Ovary (tissue), 9 donors: ENCODE data around the gene ACKR2. TPM values are rescaled to one million over a fixed set of nuclear protein-coding genes. Genes with fewer than 3 reads are reported as not detected.

Experiments used
- DNase-seq, 5 donors: peaks; one replicate each; pipeline ENCODE4 v3.0.0-alpha.2; 2019 to 2020
- H3K27ac ChIP-seq, 2 donors: fragments of 200-600 bp; one replicate each; pipeline versions ENCODE4 v1.5.1 to v1.8.0; 2019 to 2022
- H3K27me3 ChIP-seq: fragments of 200-600 bp; one replicate; pipeline ENCODE4 v1.8.0; 2022
- H3K36me3 ChIP-seq: fragments of 200-600 bp; sonication (generic); one replicate; pipeline ENCODE4 v1.5.1; 2019
- H3K4me1 ChIP-seq: one replicate; pipeline ENCODE4 v1.8.1; 2013; ENCODE audit warnings: mild to moderate bottlenecking, moderate library complexity; ENCODE audit not compliant: insufficient read depth
- H3K4me3 ChIP-seq: fragments of 200-600 bp; sonication (generic); one replicate; pipeline ENCODE4 v1.5.1; 2017
- H3K9me3 ChIP-seq, 2 donors: fragments of 200-600 bp in 1 of 2; sonication (generic) in 1 of 2; one replicate each; pipeline versions ENCODE4 v1.5.1 to v1.8.1; 2013 to 2019; ENCODE audit warnings: mild to moderate bottlenecking in 1 of 2, moderate library complexity in 1 of 2
- EP300 ChIP-seq: sonication (generic); formaldehyde crosslinking; IDR thresholded peaks from one replicate; pipeline ENCODE4 v1.6.1; 2017; ENCODE audit warnings: antibody characterized with exemption
- POLR2A ChIP-seq: fragments of 450-650 bp; IDR thresholded peaks from one replicate; pipeline ENCODE4 v1.6.1; 2017; ENCODE audit warnings: antibody characterized with exemption, mild to moderate bottlenecking, moderate library complexity
- WGBS, 3 donors: extraction: QIAGEN DNeasy Blood & Tissue Kit in 1 of 3; methylation state at CpG; one replicate each; pipeline versions ENCODE4 v1.1.5 to v1.1.7; 2013 to 2017; 5-methylcytosine and 5-hydroxymethylcytosine counted together
- intact Hi-C, 4 donors: fragments of 100-400 bp; cut with DNase I; formaldehyde crosslinking; loops; one replicate each; pipeline versions ENCODE4 v1.11.0 to v1.15.1; 2022 to 2023
- polyA plus RNA-seq, 2 donors: library from polyadenylated mRNA; stranded (reverse); fragments of 200-250 nt in 1 of 2; fragments of 350-450 nt in 1 of 2; fragmentation: Illumina TruSeq in 1 of 2; extraction: RNeasy Lipid Tissue Mini Kit (QIAGEN cat#74804) in 1 of 2; gene quantifications; one replicate each; pipeline ENCODE4 v1.2.3, GENCODE V29; 2013 to 2014
- total RNA-seq, 7 donors: library from RNA; depleted of rRNA in 2 of 7; stranded (reverse); fragments of >200 nt in 2 of 7; fragmentation: NEBNext Ultra II Directional in 3 of 7; extraction: Animal tissue kit (Norgen Biotek cat#: 25700) in 3 of 7; gene quantifications; one replicate each; pipeline versions ENCODE4 v1.1.0 to v1.2.4, GENCODE V29; 2016 to 2023
- TF ChIP-seq, protein P1 (sequence below), 3 donors: fragments of 450-650 bp in 2 of 3; fragments of 200-600 bp in 1 of 3; IDR thresholded peaks; one replicate each; pipeline versions ENCODE4 v1.5.1 to v1.8.0; 2016 to 2022; ENCODE audit warnings: antibody characterized with exemption in 3 of 3, mild to moderate bottlenecking in 1 of 3
- donor health status: DM: no; HTN: no; CAD: no; lungs with moderate emphysema.
- donor health status: DM: no; HTN: no; CAD: no.
- donor health status: Bipolar disorder and iron deficiency.
- donor health status: DM: yes; HTN: yes; CAD: no.
- donor health status: DM: no; HTN: no; CAD: no.
- donor health status: DM: yes; HTN: yes; CAD: no.

Gene ACKR2
- total and polyA plus RNA-seq, 9 donors: 0.33 to 4.4 (median 1.0) TPM

DNA sequence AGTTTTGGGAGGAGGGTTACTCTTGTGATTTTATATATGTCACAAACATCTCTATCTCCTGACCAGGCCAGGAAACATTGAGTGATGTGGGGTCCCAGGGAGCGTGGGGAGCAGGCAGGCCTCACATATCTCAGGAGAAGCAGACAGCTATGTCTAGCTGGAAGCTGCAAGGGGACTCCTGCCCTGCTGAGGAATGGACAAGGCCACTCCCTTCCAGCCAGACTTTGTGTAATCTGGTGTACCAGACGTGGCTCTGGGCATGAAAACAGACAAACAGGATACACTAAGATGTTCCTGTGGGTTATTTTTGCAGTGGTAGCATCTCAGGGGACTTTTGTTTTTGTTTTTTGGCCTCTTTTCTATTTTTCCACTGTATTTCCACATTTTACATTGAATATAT, 43.2 kb downstream of the ACKR2 start:
- peaks cover 2% of the 10 kb centered on the region for H3K4me1 ChIP-seq
- H3K27ac ChIP-seq: no peak overlapping the region
- intact Hi-C loops: no loop called here
- H3K9me3 ChIP-seq: no peaks in the 10 kb centered on the region
- TF ChIP-seq EP300 (no peak), POLR2A (no peak)
- TF ChIP-seq, protein P1, sequence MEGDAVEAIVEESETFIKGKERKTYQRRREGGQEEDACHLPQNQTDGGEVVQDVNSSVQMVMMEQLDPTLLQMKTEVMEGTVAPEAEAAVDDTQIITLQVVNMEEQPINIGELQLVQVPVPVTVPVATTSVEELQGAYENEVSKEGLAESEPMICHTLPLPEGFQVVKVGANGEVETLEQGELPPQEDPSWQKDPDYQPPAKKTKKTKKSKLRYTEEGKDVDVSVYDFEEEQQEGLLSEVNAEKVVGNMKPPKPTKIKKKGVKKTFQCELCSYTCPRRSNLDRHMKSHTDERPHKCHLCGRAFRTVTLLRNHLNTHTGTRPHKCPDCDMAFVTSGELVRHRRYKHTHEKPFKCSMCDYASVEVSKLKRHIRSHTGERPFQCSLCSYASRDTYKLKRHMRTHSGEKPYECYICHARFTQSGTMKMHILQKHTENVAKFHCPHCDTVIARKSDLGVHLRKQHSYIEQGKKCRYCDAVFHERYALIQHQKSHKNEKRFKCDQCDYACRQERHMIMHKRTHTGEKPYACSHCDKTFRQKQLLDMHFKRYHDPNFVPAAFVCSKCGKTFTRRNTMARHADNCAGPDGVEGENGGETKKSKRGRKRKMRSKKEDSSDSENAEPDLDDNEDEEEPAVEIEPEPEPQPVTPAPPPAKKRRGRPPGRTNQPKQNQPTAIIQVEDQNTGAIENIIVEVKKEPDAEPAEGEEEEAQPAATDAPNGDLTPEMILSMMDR (IDR thresholded peaks at IDR 0.05): no peak
- no peaks in the 10 kb centered on the region for H3K27me3 ChIP-seq
- H3K4me3 ChIP-seq: no peak overlapping the region
- WGBS, 3 donors: 17 to 24% (median 23%) methylated on average over 2 of the region's 2 CpGs
- H3K36me3 ChIP-seq: no peaks in the 10 kb centered on the region
- DNase-seq: no peak

DNA sequence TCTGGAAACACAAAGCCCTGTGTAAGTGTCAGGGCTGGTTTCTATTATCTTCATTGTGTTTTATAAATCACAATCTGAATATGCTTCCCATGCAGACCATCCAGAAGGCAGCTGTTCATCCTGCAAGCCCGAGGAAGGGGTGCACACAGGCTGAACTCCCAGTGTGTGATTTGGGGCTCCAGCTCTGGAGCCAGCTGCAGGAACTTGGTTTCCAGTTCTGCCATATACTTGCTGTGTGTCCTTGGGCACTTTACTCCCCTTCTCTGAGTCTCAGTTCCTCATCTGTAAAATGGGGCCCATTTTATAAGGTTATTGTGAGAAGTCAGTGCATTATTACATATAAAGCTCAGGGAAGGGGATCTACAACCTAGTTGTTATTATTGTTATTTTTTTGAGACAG, 43.8 kb downstream of the ACKR2 start:
- no peak for DNase-seq
- no peaks in the 10 kb centered on the region for H3K36me3 ChIP-seq
- intact Hi-C loops: no loop called here
- H3K27me3 ChIP-seq: no peaks in the 10 kb centered on the region
- no peaks in the 10 kb centered on the region for H3K9me3 ChIP-seq
- H3K4me1 ChIP-seq: peaks cover 2% of the 10 kb centered on the region
- 47 to 56% (median 53%) methylated on average over 1 of the region's 1 CpG for WGBS, 3 donors
- H3K4me3 ChIP-seq: no peak overlapping the region
- H3K27ac ChIP-seq: no peak overlapping the region
- TF ChIP-seq POLR2A (no peak), EP300 (no peak)
- TF ChIP-seq, protein P1 (IDR thresholded peaks at IDR 0.05): no peak

DNA sequence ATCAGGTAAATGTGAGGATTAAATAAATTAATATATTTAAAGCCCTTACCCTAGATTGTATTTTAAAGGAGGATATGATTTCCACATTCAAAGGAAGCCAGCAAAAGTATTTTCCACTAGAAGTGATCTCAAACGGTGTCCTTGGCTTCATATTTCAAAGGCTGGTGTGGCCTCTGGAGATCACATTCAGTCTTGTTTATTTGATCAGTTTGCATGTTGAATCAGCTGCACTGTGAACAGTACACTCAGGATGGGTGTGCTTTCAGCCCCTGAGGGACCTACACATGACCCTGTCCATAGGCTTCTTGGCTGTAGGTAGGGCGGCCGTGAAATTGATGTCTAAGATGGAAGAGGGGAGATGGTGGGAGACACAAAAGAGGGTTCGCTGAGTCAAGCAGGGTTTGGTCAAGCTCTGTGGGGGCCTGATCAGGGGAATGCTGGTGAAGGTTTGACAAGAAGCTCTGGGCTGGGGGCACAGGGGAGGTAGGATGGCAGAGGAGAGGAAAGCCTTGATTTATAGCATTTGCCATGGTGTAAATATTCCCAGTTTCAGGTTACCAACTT, 44.6 kb downstream of the ACKR2 start:
- DNase-seq: no peak
- Histone ChIP-seq H3K4me3 (no peak overlapping the region), H3K9me3 (no peaks in the 10 kb centered on the region), H3K27me3 (no peaks in the 10 kb centered on the region), H3K4me1 (peaks cover 2% of the 10 kb centered on the region), H3K36me3 (no peaks in the 10 kb centered on the region), H3K27ac (no peak overlapping the region)
- 67 to 70% (median 68%) methylated on average over 4 of the region's 4 CpGs for WGBS, 3 donors
- intact Hi-C loops: no loop called here
- TF ChIP-seq POLR2A: no peak
- no peak for TF ChIP-seq EP300
- TF ChIP-seq, protein P1 (IDR thresholded peaks at IDR 0.05): no peak

DNA sequence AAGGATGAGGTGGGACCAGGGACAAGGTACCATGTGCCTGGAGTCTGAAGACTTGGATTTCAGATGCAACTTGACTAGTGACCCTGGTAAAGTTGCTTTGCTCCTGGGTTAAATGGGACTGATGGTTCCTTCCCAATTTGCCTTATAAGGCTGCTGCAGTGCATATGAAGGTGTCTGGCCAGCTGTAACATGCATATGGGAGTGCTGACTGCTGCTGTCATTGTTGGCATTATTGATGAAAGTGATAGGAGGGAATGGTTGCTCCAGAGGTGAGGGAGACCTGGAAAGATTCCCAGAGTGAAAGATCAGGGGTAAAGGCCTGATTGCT, 45.9 kb downstream of the ACKR2 start:
- Histone ChIP-seq H3K27me3 (no peaks in the 10 kb centered on the region), H3K36me3 (no peaks in the 10 kb centered on the region), H3K9me3 (no peaks in the 10 kb centered on the region), H3K4me3 (no peak overlapping the region), H3K4me1 (peaks cover 2% of the 10 kb centered on the region), H3K27ac (no peak overlapping the region)
- DNase-seq: no peak
- TF ChIP-seq, protein P1 (IDR thresholded peaks at IDR 0.05): no peak
- TF ChIP-seq EP300 (no peak), POLR2A (no peak)
- intact Hi-C loops: no loop called here
